ENCODE measurements around the gene DPPA5.

The DPPA5 gene

DNA sequence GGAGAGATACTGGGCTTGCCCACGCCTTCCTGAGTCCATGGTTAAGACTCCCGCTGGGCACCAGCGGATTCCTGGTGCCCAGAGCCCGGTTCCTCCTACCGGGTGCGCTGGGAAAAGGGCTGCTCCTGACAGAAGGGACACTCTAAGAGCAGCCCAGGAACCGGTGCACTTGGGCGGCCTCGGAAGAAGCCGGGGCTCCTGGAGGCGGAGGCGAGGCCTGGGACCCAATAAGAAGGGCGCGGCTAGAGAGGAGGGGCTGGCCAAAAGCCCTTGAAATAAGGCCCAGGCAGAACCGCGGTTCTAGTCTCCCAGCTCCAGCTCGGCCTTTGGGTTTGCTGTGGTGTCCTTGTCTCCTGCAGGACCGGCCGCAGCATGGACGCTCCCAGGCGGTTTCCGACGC is 8.3 kb upstream of the DPPA5 start, which contains the start of gene KHDC3L:
TSS of gene KHDC3L (plus strand) at position 301 of the 400 bp plus-strand sequence. CDS start at position 373, 72 bp downstream.
- ChIA-PET POLR2A (no interaction called here), CTCF (no interaction called here)
- TF ChIP-seq ZNF384 (IDR thresholded peaks at IDR 0.05) (no peak), SP1 (IDR thresholded peaks at IDR 0.05) (no peak), TARDBP (IDR thresholded peaks at IDR 0.05) (no peak), ELF4 (IDR thresholded peaks at IDR 0.05) (no peak), FOXK2 (IDR thresholded peaks at IDR 0.05) (no peak), FOXM1 (IDR thresholded peaks at IDR 0.05; ENCODE audit: borderline replicate concordance) (no peak), HDGF (IDR thresholded peaks at IDR 0.05; ENCODE audit: borderline replicate concordance) (no peak), ARNT (IDR thresholded peaks at IDR 0.05) (no peak), FOXA1 (IDR thresholded peaks at IDR 0.05) (no peak), PKNOX1 (IDR thresholded peaks at IDR 0.05) (no peak), NFRKB (IDR thresholded peaks at IDR 0.05) (no peak), CTBP1 (IDR thresholded peaks at IDR 0.05; ENCODE audit: borderline replicate concordance) (no peak), LEF1 (IDR thresholded peaks at IDR 0.05; ENCODE audit: borderline replicate concordance) (no peak), SUZ12 (IDR thresholded peaks at IDR 0.05) (no peak), L3MBTL2 (conservative IDR thresholded peaks at IDR 0.05) (no peak), BHLHE40 (IDR thresholded peaks at IDR 0.05; ENCODE audit: borderline replicate concordance) (no peak)
- DNase-seq (ENCODE audit: extremely low spot score) = no peak

DNA sequence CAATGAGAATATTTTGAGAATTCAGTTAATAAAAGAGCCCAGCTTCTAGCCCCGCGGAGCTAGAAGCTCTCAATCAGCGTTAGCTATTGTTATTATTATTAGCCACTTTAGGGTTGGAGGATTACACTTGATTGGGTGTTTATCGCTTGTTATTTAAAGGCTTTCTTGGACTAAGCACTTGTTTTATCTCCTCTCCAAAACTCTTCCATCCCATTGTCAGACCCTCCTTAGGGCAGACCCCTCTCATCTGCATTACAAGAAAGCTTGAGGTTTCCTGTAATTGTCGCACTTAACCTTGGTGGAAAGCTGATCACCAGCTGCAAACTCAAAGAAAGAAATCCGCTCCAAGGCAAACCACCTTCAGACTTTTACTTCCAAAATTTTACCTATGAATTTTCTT is 4.8 kb downstream of the DPPA5 start:
- ChIA-PET CTCF (interaction anchor here (0.9 to 1.1 kb wide), 2 partner anchors 10 to 39 kb away, joined by 4 to 9 read pairs; no protein-coding TSS in a partner anchor), POLR2A (no interaction called here)
- TF ChIP-seq L3MBTL2 (conservative IDR thresholded peaks at IDR 0.05) (no peak), TARDBP (IDR thresholded peaks at IDR 0.05) (no peak), BHLHE40 (IDR thresholded peaks at IDR 0.05; ENCODE audit: borderline replicate concordance) (no peak), HDGF (IDR thresholded peaks at IDR 0.05; ENCODE audit: borderline replicate concordance) (no peak), LEF1 (IDR thresholded peaks at IDR 0.05; ENCODE audit: borderline replicate concordance) (no peak), FOXM1 (IDR thresholded peaks at IDR 0.05; ENCODE audit: borderline replicate concordance) (no peak), SP1 (IDR thresholded peaks at IDR 0.05) (no peak), FOXA1 (IDR thresholded peaks at IDR 0.05) (no peak), SUZ12 (IDR thresholded peaks at IDR 0.05) (no peak), CTBP1 (IDR thresholded peaks at IDR 0.05; ENCODE audit: borderline replicate concordance) (no peak), ELF4 (IDR thresholded peaks at IDR 0.05) (no peak), ARNT (IDR thresholded peaks at IDR 0.05) (no peak), NFRKB (IDR thresholded peaks at IDR 0.05) (no peak), PKNOX1 (IDR thresholded peaks at IDR 0.05) (no peak), ZNF384 (IDR thresholded peaks at IDR 0.05) (no peak), FOXK2 (IDR thresholded peaks at IDR 0.05) (no peak)
- DNase-seq (ENCODE audit: extremely low spot score) = no peak

GRCh38 chr6:73348550-73349204 is 5.4 kb downstream of the DPPA5 start:
- POLR2A ChIA-PET = no interaction called here
- no peak for DNase-seq (ENCODE audit: extremely low spot score)
- no peak for TF ChIP-seq CTBP1 (IDR thresholded peaks at IDR 0.05; ENCODE audit: borderline replicate concordance)
- TF ChIP-seq FOXM1 (IDR thresholded peaks at IDR 0.05; ENCODE audit: borderline replicate concordance) = no peak
- TF ChIP-seq TARDBP (IDR thresholded peaks at IDR 0.05) = no peak
- TF ChIP-seq NFRKB (IDR thresholded peaks at IDR 0.05) = no peak
- TF ChIP-seq SUZ12 (IDR thresholded peaks at IDR 0.05) = no peak
- no peak for TF ChIP-seq ZNF384 (IDR thresholded peaks at IDR 0.05)
- CTCF ChIA-PET = no interaction called here

GRCh38 chr6:73343164-73343563 is 10.9 kb downstream of the DPPA5 start:
- POLR2A ChIA-PET = interaction anchor here (0.8 kb wide), 1 partner anchor 14 kb away, joined by 3 read pairs; no protein-coding TSS in a partner anchor

GRCh38 chr6:73342174-73342573 is 11.9 kb downstream of the DPPA5 start:
- DNase-seq (ENCODE audit: extremely low spot score) = no peak
- POLR2A ChIA-PET = no interaction called here

More at GRCh38 chr6:73343164-73343563, 10.9 kb downstream of the DPPA5 start:
- CTCF ChIA-PET = interaction anchor here (1.1 kb wide), 1 partner anchor 17 kb away, joined by 4 read pairs; no protein-coding TSS in a partner anchor
- DNase-seq (ENCODE audit: extremely low spot score) = no peak
- TF ChIP-seq FOXM1 (IDR thresholded peaks at IDR 0.05; ENCODE audit: borderline replicate concordance) (no peak), LEF1 (IDR thresholded peaks at IDR 0.05; ENCODE audit: borderline replicate concordance) (no peak), ELF4 (IDR thresholded peaks at IDR 0.05) (no peak), FOXA1 (IDR thresholded peaks at IDR 0.05) (no peak), FOXK2 (IDR thresholded peaks at IDR 0.05) (no peak), NFRKB (IDR thresholded peaks at IDR 0.05) (no peak), ARNT (IDR thresholded peaks at IDR 0.05) (no peak), L3MBTL2 (conservative IDR thresholded peaks at IDR 0.05) (no peak), PKNOX1 (IDR thresholded peaks at IDR 0.05) (no peak)

More at GRCh38 chr6:73342174-73342573, 11.9 kb downstream of the DPPA5 start:
- no peak for TF ChIP-seq PKNOX1 (IDR thresholded peaks at IDR 0.05)
- no peak for TF ChIP-seq TARDBP (IDR thresholded peaks at IDR 0.05)
- no peak for TF ChIP-seq HDGF (IDR thresholded peaks at IDR 0.05; ENCODE audit: borderline replicate concordance)
- TF ChIP-seq ARNT (IDR thresholded peaks at IDR 0.05) = no peak
- TF ChIP-seq BHLHE40 (IDR thresholded peaks at IDR 0.05; ENCODE audit: borderline replicate concordance) = no peak
- TF ChIP-seq FOXK2 (IDR thresholded peaks at IDR 0.05) = no peak
- no peak for TF ChIP-seq NFRKB (IDR thresholded peaks at IDR 0.05)
- TF ChIP-seq SP1 (IDR thresholded peaks at IDR 0.05) = no peak
- no peak for TF ChIP-seq FOXM1 (IDR thresholded peaks at IDR 0.05; ENCODE audit: borderline replicate concordance)
- TF ChIP-seq ZNF384 (IDR thresholded peaks at IDR 0.05) = no peak
- CTCF ChIA-PET = no interaction called here

Measured in HEK293T (cell line).